Measurements from ENCODE around the gene NALCN. TPM values are rescaled to one million over a fixed set of nuclear protein-coding genes. Genes with fewer than 3 reads are reported as not detected.

Gene NALCN
- total and polyA plus RNA-seq, 2 experiments from 2014 or later, result 0.50 to 0.87 TPM

DNA sequence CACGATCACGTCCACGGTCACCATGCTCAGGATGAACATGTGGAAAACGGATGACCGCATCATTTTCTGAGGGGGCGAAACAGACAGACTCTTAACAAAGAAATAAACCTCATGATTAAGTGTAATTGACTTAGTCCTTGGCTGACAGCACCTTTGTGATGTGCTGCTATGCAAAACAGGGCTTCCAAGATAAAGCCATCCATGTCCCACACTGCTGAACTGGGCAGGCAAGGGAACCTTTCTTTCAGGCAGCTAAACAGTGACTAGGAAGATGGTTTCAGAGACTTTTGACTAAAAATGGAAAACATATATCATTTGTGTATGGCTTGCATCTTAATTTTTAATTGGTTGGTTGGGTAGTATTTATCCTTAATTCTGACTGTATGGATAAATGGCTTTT lies 157.8 kb downstream of the NALCN start:
- ATAC-seq, result no peak; the same call in 2 of the 3 replicates
- no peak overlapping the region for H3K4me3 Mint-ChIP-seq
- no peaks in the 10 kb centered on the region; the same call in 2 of the 3 replicates for H3K4me1 Mint-ChIP-seq
- TF ChIP-seq ZNF331 (CRISPR knock-in tag; IDR thresholded peaks at IDR 0.05; ENCODE audit: low read depth), result no peak
- TF ChIP-seq EZH2 (IDR thresholded peaks at IDR 0.05; ENCODE audit: low read depth, unreplicated experiment), result no peak
- TF ChIP-seq JUNB (IDR thresholded peaks at IDR 0.05; ENCODE audit: unreplicated experiment), result no peak
- TF ChIP-seq CREB1 (CRISPR knock-in tag; IDR thresholded peaks at IDR 0.05; ENCODE audit: low read depth), result no peak
- TF ChIP-seq EZH2phosphoT487 (IDR thresholded peaks at IDR 0.05; ENCODE audit: unreplicated experiment), result no peak
- TF ChIP-seq, protein P1, sequence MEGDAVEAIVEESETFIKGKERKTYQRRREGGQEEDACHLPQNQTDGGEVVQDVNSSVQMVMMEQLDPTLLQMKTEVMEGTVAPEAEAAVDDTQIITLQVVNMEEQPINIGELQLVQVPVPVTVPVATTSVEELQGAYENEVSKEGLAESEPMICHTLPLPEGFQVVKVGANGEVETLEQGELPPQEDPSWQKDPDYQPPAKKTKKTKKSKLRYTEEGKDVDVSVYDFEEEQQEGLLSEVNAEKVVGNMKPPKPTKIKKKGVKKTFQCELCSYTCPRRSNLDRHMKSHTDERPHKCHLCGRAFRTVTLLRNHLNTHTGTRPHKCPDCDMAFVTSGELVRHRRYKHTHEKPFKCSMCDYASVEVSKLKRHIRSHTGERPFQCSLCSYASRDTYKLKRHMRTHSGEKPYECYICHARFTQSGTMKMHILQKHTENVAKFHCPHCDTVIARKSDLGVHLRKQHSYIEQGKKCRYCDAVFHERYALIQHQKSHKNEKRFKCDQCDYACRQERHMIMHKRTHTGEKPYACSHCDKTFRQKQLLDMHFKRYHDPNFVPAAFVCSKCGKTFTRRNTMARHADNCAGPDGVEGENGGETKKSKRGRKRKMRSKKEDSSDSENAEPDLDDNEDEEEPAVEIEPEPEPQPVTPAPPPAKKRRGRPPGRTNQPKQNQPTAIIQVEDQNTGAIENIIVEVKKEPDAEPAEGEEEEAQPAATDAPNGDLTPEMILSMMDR (conservative IDR thresholded peaks at IDR 0.05; ENCODE audit: low read depth in 2 of 2), result no peak
- TF ChIP-seq NANOG (IDR thresholded peaks at IDR 0.05; ENCODE audit: borderline replicate concordance), result no peak
- TF ChIP-seq, protein P2, sequence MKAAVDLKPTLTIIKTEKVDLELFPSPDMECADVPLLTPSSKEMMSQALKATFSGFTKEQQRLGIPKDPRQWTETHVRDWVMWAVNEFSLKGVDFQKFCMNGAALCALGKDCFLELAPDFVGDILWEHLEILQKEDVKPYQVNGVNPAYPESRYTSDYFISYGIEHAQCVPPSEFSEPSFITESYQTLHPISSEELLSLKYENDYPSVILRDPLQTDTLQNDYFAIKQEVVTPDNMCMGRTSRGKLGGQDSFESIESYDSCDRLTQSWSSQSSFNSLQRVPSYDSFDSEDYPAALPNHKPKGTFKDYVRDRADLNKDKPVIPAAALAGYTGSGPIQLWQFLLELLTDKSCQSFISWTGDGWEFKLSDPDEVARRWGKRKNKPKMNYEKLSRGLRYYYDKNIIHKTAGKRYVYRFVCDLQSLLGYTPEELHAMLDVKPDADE (IDR thresholded peaks at IDR 0.05), result no peak
- TF ChIP-seq POLR2AphosphoS5 (IDR thresholded peaks at IDR 0.05; ENCODE audit: low read depth), result no peak
- no peak for TF ChIP-seq STAT1 (IDR thresholded peaks at IDR 0.05; ENCODE audit: unreplicated experiment)
- TF ChIP-seq, protein P3, sequence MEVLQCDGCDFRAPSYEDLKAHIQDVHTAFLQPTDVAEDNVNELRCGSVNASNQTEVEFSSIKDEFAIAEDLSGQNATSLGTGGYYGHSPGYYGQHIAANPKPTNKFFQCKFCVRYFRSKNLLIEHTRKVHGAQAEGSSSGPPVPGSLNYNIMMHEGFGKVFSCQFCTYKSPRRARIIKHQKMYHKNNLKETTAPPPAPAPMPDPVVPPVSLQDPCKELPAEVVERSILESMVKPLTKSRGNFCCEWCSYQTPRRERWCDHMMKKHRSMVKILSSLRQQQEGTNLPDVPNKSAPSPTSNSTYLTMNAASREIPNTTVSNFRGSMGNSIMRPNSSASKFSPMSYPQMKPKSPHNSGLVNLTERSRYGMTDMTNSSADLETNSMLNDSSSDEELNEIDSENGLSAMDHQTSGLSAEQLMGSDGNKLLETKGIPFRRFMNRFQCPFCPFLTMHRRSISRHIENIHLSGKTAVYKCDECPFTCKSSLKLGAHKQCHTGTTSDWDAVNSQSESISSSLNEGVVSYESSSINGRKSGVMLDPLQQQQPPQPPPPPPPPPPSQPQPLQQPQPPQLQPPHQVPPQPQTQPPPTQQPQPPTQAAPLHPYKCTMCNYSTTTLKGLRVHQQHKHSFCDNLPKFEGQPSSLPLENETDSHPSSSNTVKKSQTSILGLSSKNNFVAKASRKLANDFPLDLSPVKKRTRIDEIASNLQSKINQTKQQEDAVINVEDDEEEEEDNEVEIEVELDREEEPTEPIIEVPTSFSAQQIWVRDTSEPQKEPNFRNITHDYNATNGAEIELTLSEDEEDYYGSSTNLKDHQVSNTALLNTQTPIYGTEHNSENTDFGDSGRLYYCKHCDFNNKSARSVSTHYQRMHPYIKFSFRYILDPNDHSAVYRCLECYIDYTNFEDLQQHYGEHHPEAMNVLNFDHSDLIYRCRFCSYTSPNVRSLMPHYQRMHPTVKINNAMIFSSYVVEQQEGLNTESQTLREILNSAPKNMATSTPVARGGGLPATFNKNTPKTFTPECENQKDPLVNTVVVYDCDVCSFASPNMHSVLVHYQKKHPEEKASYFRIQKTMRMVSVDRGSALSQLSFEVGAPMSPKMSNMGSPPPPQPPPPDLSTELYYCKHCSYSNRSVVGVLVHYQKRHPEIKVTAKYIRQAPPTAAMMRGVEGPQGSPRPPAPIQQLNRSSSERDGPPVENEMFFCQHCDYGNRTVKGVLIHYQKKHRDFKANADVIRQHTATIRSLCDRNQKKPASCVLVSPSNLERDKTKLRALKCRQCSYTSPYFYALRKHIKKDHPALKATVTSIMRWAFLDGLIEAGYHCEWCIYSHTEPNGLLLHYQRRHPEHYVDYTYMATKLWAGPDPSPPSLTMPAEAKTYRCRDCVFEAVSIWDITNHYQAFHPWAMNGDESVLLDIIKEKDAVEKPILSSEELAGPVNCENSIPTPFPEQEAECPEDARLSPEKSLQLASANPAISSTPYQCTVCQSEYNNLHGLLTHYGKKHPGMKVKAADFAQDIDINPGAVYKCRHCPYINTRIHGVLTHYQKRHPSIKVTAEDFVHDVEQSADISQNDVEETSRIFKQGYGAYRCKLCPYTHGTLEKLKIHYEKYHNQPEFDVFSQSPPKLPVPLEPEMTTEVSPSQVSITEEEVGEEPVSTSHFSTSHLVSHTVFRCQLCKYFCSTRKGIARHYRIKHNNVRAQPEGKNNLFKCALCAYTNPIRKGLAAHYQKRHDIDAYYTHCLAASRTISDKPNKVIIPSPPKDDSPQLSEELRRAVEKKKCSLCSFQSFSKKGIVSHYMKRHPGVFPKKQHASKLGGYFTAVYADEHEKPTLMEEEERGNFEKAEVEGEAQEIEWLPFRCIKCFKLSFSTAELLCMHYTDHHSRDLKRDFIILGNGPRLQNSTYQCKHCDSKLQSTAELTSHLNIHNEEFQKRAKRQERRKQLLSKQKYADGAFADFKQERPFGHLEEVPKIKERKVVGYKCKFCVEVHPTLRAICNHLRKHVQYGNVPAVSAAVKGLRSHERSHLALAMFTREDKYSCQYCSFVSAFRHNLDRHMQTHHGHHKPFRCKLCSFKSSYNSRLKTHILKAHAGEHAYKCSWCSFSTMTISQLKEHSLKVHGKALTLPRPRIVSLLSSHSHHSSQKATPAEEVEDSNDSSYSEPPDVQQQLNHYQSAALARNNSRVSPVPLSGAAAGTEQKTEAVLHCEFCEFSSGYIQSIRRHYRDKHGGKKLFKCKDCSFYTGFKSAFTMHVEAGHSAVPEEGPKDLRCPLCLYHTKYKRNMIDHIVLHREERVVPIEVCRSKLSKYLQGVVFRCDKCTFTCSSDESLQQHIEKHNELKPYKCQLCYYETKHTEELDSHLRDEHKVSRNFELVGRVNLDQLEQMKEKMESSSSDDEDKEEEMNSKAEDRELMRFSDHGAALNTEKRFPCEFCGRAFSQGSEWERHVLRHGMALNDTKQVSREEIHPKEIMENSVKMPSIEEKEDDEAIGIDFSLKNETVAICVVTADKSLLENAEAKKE (CRISPR knock-in tag; IDR thresholded peaks at IDR 0.05), result no peak
- no peak for DNase-seq (ENCODE audit: low spot score)
- Histone ChIP-seq H3K27me3 (ENCODE audit: insufficient read depth) (no peaks in the 10 kb centered on the region), H3K4me3 (no peak overlapping the region), H3K4me2 (no peak overlapping the region), H3K79me2 (replicated peaks; ENCODE audit: insufficient read depth) (no peaks in the 10 kb centered on the region), H3K9me2 (ENCODE audit: insufficient read depth) (no peaks in the 10 kb centered on the region), H2AFZ (peak overlapping the region; percentile 54; the same call in 1 of the 2 replicates), H3K36me3 (ENCODE audit: insufficient read depth) (no peaks in the 10 kb centered on the region), H4K20me1 (replicated peaks; ENCODE audit: insufficient read depth) (no peaks in the 10 kb centered on the region), H3F3A (replicated peaks; ENCODE audit: low read depth) (no peaks in the 10 kb centered on the region), H3K4me1 (ENCODE audit: insufficient read depth) (no peaks in the 10 kb centered on the region), H3K27ac (ENCODE audit: low read depth) (no peak overlapping the region)
- H3K36me3 Mint-ChIP-seq (ENCODE audit: low read depth), result no peaks in the 10 kb centered on the region
- H3K27ac Mint-ChIP-seq, result no peak overlapping the region
- H3K9me3 Mint-ChIP-seq, result no peaks in the 10 kb centered on the region
- H3K27me3 Mint-ChIP-seq (ENCODE audit: insufficient read depth, low read depth, poor library complexity), result no peaks in the 10 kb centered on the region
